HL-60 (cell line): ENCODE data around the gene DMBT1.

Experiments
- DNase-seq, 2 experiments: peaks; one replicate each; pipeline ENCODE4 v3.0.0-alpha.2; 2010 to 2020; ENCODE audit warnings: low read depth in 1 of 2, low spot score in 1 of 2
- H3K27ac ChIP-seq: fragments of 250-450 bp; sonication (Bioruptor Pico); replicated peaks from 2 replicates; pipeline ENCODE4 v1.5.1; 2020; ENCODE audit warnings: mild to moderate bottlenecking, moderate library complexity
- H3K27me3 ChIP-seq: fragments of 250-450 bp; sonication (Bioruptor Pico); 2 replicates; pipeline ENCODE4 v1.5.1; 2021; ENCODE audit warnings: mild to moderate bottlenecking, moderate library complexity; ENCODE audit not compliant: insufficient read depth, poor library complexity, severe bottlenecking
- H3K4me3 ChIP-seq: replicated peaks from 2 replicates; pipeline ENCODE4 v1.5.1; 2011; ENCODE audit warnings: mild to moderate bottlenecking, control low read depth, low read length; ENCODE audit not compliant: insufficient read depth
- GABPA ChIP-seq: IDR thresholded peaks from 2 replicates; pipeline ENCODE4 v1.6.1; 2012; ENCODE audit warnings: low read depth
- POLR2AphosphoS5 ChIP-seq: IDR thresholded peaks from 2 replicates; pipeline ENCODE4 v1.6.1; 2012; ENCODE audit warnings: low read depth
- SPI1 ChIP-seq: IDR thresholded peaks from 2 replicates; pipeline ENCODE4 v1.6.1; 2012; ENCODE audit warnings: low read depth, mild to moderate bottlenecking, borderline replicate concordance
- TF ChIP-seq, protein P1 (sequence below): IDR thresholded peaks from 2 replicates; pipeline ENCODE4 v1.6.1; 2012; ENCODE audit warnings: low read depth; ENCODE audit not compliant: insufficient replicate concordance
- TF ChIP-seq, protein P2 (sequence below): IDR thresholded peaks from one replicate; pipeline ENCODE4 v1.5.1; 2011; ENCODE audit warnings: low read length, control low read depth, inconsistent platforms; ENCODE audit not compliant: insufficient read depth

DMBT1 gene

DNA sequence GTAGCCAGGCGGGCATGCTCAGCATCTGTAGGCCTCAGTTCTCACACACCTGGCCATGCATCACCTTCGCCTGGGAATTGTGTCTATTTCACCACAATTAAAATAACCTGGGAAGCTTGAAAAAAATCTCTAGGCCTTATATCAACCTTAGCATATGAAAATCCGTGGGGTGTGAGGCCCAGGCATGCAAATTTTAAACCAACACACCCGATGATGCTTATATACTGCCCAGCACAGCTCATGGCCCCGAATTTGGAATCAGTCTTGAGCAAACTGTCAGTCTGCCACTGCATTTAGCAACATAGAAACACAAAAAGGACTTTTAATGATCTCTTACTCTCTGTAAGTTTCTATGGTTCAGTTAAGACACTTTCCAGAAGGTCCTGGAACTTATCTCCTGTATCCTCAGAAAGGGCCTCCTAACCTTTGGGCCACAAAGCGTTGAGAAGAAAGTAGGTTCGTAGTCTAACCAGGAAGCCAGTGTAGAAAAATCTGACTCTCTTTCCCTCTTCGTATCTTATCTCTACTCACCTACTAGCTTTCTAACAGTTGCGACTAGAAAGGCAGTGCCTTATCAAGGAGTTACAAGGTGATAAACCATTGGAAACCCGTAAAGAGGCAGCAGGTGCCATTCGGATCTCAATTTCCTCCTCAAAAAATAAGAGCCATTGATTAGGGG is 12.0 kb upstream of the DMBT1 start:
- Histone ChIP-seq H3K27me3 (no peaks in the 10 kb centered on the region), H3K27ac (no peak overlapping the region), H3K4me3 (no peak overlapping the region)
- no peak for DNase-seq
- TF ChIP-seq, protein P1, sequence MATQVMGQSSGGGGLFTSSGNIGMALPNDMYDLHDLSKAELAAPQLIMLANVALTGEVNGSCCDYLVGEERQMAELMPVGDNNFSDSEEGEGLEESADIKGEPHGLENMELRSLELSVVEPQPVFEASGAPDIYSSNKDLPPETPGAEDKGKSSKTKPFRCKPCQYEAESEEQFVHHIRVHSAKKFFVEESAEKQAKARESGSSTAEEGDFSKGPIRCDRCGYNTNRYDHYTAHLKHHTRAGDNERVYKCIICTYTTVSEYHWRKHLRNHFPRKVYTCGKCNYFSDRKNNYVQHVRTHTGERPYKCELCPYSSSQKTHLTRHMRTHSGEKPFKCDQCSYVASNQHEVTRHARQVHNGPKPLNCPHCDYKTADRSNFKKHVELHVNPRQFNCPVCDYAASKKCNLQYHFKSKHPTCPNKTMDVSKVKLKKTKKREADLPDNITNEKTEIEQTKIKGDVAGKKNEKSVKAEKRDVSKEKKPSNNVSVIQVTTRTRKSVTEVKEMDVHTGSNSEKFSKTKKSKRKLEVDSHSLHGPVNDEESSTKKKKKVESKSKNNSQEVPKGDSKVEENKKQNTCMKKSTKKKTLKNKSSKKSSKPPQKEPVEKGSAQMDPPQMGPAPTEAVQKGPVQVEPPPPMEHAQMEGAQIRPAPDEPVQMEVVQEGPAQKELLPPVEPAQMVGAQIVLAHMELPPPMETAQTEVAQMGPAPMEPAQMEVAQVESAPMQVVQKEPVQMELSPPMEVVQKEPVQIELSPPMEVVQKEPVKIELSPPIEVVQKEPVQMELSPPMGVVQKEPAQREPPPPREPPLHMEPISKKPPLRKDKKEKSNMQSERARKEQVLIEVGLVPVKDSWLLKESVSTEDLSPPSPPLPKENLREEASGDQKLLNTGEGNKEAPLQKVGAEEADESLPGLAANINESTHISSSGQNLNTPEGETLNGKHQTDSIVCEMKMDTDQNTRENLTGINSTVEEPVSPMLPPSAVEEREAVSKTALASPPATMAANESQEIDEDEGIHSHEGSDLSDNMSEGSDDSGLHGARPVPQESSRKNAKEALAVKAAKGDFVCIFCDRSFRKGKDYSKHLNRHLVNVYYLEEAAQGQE: no peak
- TF ChIP-seq, protein P2, sequence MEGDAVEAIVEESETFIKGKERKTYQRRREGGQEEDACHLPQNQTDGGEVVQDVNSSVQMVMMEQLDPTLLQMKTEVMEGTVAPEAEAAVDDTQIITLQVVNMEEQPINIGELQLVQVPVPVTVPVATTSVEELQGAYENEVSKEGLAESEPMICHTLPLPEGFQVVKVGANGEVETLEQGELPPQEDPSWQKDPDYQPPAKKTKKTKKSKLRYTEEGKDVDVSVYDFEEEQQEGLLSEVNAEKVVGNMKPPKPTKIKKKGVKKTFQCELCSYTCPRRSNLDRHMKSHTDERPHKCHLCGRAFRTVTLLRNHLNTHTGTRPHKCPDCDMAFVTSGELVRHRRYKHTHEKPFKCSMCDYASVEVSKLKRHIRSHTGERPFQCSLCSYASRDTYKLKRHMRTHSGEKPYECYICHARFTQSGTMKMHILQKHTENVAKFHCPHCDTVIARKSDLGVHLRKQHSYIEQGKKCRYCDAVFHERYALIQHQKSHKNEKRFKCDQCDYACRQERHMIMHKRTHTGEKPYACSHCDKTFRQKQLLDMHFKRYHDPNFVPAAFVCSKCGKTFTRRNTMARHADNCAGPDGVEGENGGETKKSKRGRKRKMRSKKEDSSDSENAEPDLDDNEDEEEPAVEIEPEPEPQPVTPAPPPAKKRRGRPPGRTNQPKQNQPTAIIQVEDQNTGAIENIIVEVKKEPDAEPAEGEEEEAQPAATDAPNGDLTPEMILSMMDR: no peak
- no peak for TF ChIP-seq GABPA
- TF ChIP-seq POLR2AphosphoS5: no peak
- no peak for TF ChIP-seq SPI1

DNA sequence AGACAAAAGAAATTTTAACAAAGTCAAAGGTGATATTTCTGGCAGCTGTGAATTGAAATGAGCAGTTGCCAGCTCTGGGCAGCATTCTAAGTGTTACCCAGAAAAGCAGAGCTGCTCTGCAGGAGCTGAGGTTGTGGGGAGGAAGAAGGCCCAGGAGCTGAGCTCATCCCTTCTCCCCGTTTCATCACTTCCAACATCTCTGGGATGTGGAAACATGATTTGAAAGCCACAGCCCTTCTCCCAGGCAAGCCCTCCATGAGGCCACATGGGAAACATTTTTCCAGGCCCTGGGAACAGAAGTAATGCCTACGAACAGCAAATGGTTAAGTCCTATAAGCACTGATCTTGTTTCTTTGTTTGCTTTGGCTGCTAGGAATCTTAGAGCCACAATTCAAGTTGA is 10.9 kb upstream of the DMBT1 start:
- no peak overlapping the region for H3K4me3 ChIP-seq
- H3K27ac ChIP-seq: no peak overlapping the region
- H3K27me3 ChIP-seq: no peaks in the 10 kb centered on the region
- DNase-seq: no peak
- no peak for TF ChIP-seq POLR2AphosphoS5
- no peak for TF ChIP-seq SPI1
- TF ChIP-seq GABPA: no peak
- TF ChIP-seq, protein P1: no peak
- TF ChIP-seq, protein P2: no peak

DNA sequence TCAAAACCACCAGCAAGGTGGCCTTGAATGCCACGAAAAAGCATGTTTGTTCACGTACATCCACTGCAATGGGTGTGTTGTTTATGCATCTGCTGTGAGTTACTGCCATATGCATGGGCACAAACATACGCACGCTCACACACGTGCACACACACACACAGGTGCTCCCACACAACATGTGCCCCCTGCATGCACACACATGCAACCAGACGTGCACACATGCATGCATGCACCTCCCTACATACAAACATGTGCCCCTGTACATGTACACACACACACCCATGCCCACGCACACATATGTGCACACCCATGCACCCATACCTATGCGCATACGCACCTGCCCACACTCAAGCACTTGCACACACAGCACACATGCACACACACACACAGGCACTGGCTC is 10.1 kb upstream of the DMBT1 start:
- Histone ChIP-seq H3K4me3 (no peak overlapping the region), H3K27me3 (no peaks in the 10 kb centered on the region), H3K27ac (no peak overlapping the region)
- DNase-seq: no peak
- no peak for TF ChIP-seq POLR2AphosphoS5
- TF ChIP-seq GABPA: no peak
- no peak for TF ChIP-seq SPI1
- TF ChIP-seq, protein P2: no peak
- TF ChIP-seq, protein P1: no peak
